NK-92 treated with Interleukin-12 subunit alpha and Interleukin-12 subunit beta, amount 100 ng/mL, for 24 hours (cell line): ENCODE results near the gene PSORS1C1.
"Not testable (repeated sequence)": the region's sequence is repeated elsewhere in the genome, so short reads cannot be mapped to it uniquely, and the experiment has no call there.

Experiments used
- DNase-seq: peaks from one replicate; lab custom pipeline; 2025; lab: John Stamatoyannopoulos, UW

PSORS1C1 gene

DNA sequence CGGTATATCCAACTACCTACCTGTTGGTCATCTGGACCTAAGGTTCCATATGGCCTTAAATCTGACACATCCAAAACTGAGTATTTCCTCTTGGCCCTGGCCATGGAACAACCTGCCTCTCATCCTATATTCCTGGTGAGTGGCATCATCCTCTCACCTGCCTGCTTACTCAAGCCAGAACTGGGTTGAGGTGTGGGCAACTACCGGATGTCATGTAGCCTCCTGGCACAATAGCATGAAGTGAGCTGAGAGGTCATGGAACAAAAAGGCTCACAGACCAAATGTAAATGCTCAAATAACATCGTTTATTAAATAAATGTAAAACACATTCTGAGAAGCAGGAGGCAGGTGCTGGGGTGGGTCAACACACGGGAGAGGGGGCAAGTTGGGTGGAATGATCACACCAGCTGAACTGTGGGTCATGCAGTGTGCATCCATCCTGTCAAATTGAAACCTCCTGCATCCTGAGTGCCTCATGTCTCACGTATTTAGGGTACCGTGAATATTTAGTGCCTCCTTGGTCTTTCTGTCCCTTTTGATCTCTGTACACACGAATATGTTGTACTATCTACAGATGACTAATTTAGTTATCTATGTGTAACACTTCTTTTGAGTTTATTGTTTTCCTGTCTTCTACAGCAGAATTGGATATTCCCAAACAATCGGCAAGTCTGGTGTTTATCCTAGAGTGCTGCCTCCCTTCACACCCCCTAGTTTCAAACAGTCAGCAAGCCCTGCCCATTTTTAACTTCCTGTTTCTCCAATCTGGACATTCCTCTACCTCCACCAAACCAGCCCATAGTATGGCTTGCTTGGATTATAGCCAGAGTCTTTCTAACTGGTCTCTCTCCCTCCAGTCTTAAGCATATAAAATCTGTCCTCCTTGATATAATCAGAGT lies 63.8 kb downstream of the PSORS1C1 start:
- DNase-seq: no peak

GRCh38 chr6:31179042-31179386 lies 64.4 kb downstream of the PSORS1C1 start:
- no peak for DNase-seq

GRCh38 chr6:31179896-31180295 lies 65.3 kb downstream of the PSORS1C1 start:
- DNase-seq: no peak

GRCh38 chr6:31180500-31180899 lies 65.9 kb downstream of the PSORS1C1 start:
- no peak for DNase-seq

GRCh38 chr6:31183287-31183686 lies 68.7 kb downstream of the PSORS1C1 start:
- not testable (repeated sequence) for DNase-seq

GRCh38 chr6:31183859-31184258 lies 69.3 kb downstream of the PSORS1C1 start:
- not testable (repeated sequence) for DNase-seq

GRCh38 chr6:31185695-31186051 lies 71.1 kb downstream of the PSORS1C1 start:
- DNase-seq: not testable (repeated sequence)

GRCh38 chr6:31186052-31186734 lies 71.6 kb downstream of the PSORS1C1 start:
- DNase-seq: no peak

GRCh38 chr6:31187780-31188194 lies 73.2 kb downstream of the PSORS1C1 start:
- no peak for DNase-seq

DNA sequence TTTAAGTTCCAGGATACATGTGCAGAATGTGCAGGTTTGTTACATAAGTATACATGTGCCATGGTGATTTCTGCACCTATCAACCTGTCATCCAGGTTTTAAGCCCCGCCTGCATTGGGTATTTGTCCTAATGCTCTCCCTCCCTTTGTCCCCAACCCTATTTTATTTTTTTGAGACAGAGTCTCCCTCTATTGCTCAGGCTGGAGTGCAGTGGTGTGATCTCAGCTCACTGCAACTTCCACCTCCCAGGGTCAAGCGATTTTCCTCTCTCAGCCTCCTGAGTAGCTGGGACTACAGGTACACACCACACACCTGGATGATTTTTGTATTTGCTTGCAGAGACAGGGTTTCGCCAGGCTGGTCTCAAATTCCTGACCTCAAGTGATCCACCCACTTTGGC lies 74.6 kb downstream of the PSORS1C1 start:
- DNase-seq: not testable (repeated sequence)
